M059J (cell line): ENCODE data around the gene OR6M1. TPM values are rescaled to one million over a fixed set of nuclear protein-coding genes. Genes with fewer than 3 reads are reported as not detected.

Experiments used
- DNase-seq: peaks from one replicate; pipeline ENCODE4 v3.0.0-alpha.2; 2012; ENCODE audit warnings: low read depth
- total RNA-seq: library from RNA; depleted of rRNA; stranded (reverse); fragments of >200 nt; shearing (Covaris generic); gene quantifications from 2 replicates; pipeline ENCODE4 v1.2.3, GENCODE V29; 2014; rRNA removed

OR6M1 gene
- not detected in 2 replicates for total RNA-seq

- no peak for DNase-seq
Observed at GRCh38 chr11:123806249-123806648, at the start of gene OR6M1. TSS of gene OR6M1 (minus strand) at chr11:123806349. CDS start at chr11:123806349, 0 bp downstream.

GRCh38 chr11:123853038-123853437, 46.9 kb upstream of the OR6M1 start:
- DNase-seq, result no peak

GRCh38 chr11:123852321-123852720, 46.2 kb upstream of the OR6M1 start:
- no peak for DNase-seq

- no peak for DNase-seq
Observed at GRCh38 chr11:123851110-123851509, 45.0 kb upstream of the OR6M1 start.

GRCh38 chr11:123841174-123841573, 35.0 kb upstream of the OR6M1 start:
- DNase-seq, result peak; percentile 8

GRCh38 chr11:123839131-123839530, 33.0 kb upstream of the OR6M1 start:
- no peak for DNase-seq

- DNase-seq, result no peak
Observed at GRCh38 chr11:123838659-123839058, 32.5 kb upstream of the OR6M1 start.

- DNase-seq, result no peak
Observed at GRCh38 chr11:123838199-123838598, 32.0 kb upstream of the OR6M1 start.

- DNase-seq, result peak; percentile 12
Observed at GRCh38 chr11:123833095-123833494, 26.9 kb upstream of the OR6M1 start.

- DNase-seq, result no peak
Observed at GRCh38 chr11:123829745-123830144, 23.6 kb upstream of the OR6M1 start.

- DNase-seq, result peak; percentile 6
Observed at GRCh38 chr11:123822599-123822998, 16.4 kb upstream of the OR6M1 start.

- DNase-seq, result peak; percentile 32
Observed at GRCh38 chr11:123822032-123822431, 15.9 kb upstream of the OR6M1 start.

GRCh38 chr11:123815122-123815521, 9.0 kb upstream of the OR6M1 start:
- DNase-seq, result no peak

GRCh38 chr11:123801765-123802164, 4.4 kb downstream of the OR6M1 start:
- no peak for DNase-seq

- DNase-seq, result no peak
Observed at GRCh38 chr11:123800036-123800435, 6.1 kb downstream of the OR6M1 start.

GRCh38 chr11:123799438-123799837, 6.7 kb downstream of the OR6M1 start:
- DNase-seq, result no peak

GRCh38 chr11:123798513-123799252, 7.5 kb downstream of the OR6M1 start:
- DNase-seq, result no peak

- DNase-seq, result no peak
Observed at GRCh38 chr11:123798079-123798478, 8.1 kb downstream of the OR6M1 start.

- no peak for DNase-seq
Observed at GRCh38 chr11:123797541-123797940, 8.6 kb downstream of the OR6M1 start.

GRCh38 chr11:123797114-123797513, 9.0 kb downstream of the OR6M1 start:
- DNase-seq, result no peak

GRCh38 chr11:123796226-123796625, 9.9 kb downstream of the OR6M1 start:
- no peak for DNase-seq

- DNase-seq, result no peak
Observed at GRCh38 chr11:123783536-123783935, 22.6 kb downstream of the OR6M1 start.

GRCh38 chr11:123778511-123778910, 27.6 kb downstream of the OR6M1 start:
- no peak for DNase-seq
